H1 (cell line): ENCODE results near the gene ARHGAP15. TPM values are rescaled to one million over a fixed set of nuclear protein-coding genes. Genes with fewer than 3 reads are reported as not detected.

Experiments used
- CHD2 ChIP-seq: IDR thresholded peaks from 2 replicates; pipeline ENCODE4 v1.6.1; 2012; ENCODE audit warnings: low read length, improper control_type of control experiment
- HDAC2 ChIP-seq, 2 experiments: fragments of 300-600 bp in 1 of 2; sonication (generic) in 1 of 2; IDR thresholded peaks; 2 replicates each; pipeline ENCODE4 v1.6.1; 2011 to 2012; ENCODE audit warnings: low read depth in 2 of 2, low read length in 2 of 2, mild to moderate bottlenecking in 2 of 2, moderate library complexity in 2 of 2, borderline replicate concordance in 1 of 2, inconsistent platforms in 1 of 2
- POLR2AphosphoS5 ChIP-seq: IDR thresholded peaks from 2 replicates; pipeline ENCODE4 v1.6.1; 2011; ENCODE audit warnings: low read depth, low read length
- RNF2 ChIP-seq: fragments of 200-900, 300-1000 bp; sonication (generic); IDR thresholded peaks from 2 replicates; pipeline ENCODE4 v1.7.1; 2016; ENCODE audit warnings: borderline replicate concordance, low read depth, mild to moderate bottlenecking, antibody characterized with exemption, low read length; ENCODE audit not compliant: poor library complexity, severe bottlenecking; ENCODE audit errors: missing control alignments
- SAP30 ChIP-seq: fragments of 300-600 bp; sonication (generic); IDR thresholded peaks from 2 replicates; pipeline ENCODE4 v1.7.1; 2012; ENCODE audit warnings: low read length, moderate library complexity, mild to moderate bottlenecking, inconsistent platforms; ENCODE audit not compliant: insufficient read depth, insufficient replicate concordance
- SIRT6 ChIP-seq: IDR thresholded peaks from one replicate; pipeline ENCODE4 v1.7.1; 2012; ENCODE audit warnings: low read length, inconsistent platforms
- polyA plus RNA-seq, 7 experiments: library from polyadenylated mRNA; depleted of rRNA in 3 of 7; stranded (reverse) in 5 of 7; unstranded in 2 of 7; fragments of >200 nt in 5 of 7; fragments of 200-250 nt in 2 of 7; gene quantifications; 1 replicate in 5 of 7; 2 replicates in 1 of 7; 4 replicates in 1 of 7; pipeline versions ENCODE4 v1.2.1 to v1.2.3, GENCODE V29; 2011 to 2013; ENCODE audit warnings: missing spikeins in 2 of 7, mixed read lengths in 2 of 7
- total RNA-seq: library from RNA; stranded (reverse); fragmentation: NEBNext Ultra II Directional; extraction: Animal tissue kit (Norgen Biotek cat#: 25700); gene quantifications from 2 replicates; pipeline ENCODE4 v1.2.1, GENCODE V29; 2021
- TF ChIP-seq, protein P1 (sequence below): IDR thresholded peaks from 2 replicates; pipeline ENCODE4 v1.6.1; 2011; ENCODE audit warnings: low read length, improper control_type of control experiment

Gene ARHGAP15
- total and polyA plus RNA-seq, 2 of the 8 experiments (the other 6 are each of a cell fraction or from before 2014, with no cell fraction given): not detected

DNA sequence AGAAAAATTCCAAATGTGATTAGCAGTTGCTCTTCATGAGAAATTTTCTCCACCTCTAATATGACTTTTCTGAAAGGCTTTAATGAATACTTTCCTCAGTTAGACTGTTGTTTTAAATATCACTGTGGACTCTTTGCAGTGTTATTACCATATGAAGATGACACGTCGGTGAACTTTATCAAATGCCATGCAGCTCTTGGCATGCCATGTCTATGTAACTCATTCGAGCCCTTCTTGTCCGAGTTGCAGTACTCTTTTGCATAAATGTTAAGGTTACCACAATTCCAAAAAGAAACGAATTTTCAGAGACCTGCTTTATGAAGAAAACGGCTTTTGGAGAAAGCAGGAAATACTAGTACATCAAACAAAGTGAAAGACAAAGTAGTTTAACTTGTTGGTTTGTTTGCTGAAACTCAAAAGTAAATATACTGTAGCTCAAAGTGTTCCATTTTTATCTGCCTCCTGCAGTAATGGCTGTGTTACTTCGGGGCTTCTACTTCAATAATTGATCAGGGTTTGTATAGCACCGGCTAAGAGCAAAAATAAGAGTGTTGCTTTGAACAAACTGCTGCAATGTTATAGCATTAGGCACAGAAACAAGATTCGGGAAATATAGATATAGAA is 204.1 kb downstream of the ARHGAP15 start (continued):
- no peak for TF ChIP-seq SAP30
- TF ChIP-seq POLR2AphosphoS5: no peak
- TF ChIP-seq HDAC2 (IDR thresholded peaks at IDR 0.05; ENCODE audit: borderline replicate concordance in 1 of 2, low read depth in 2 of 2, low read length in 2 of 2): no peak
- no peak for TF ChIP-seq CHD2
- TF ChIP-seq, protein P1, sequence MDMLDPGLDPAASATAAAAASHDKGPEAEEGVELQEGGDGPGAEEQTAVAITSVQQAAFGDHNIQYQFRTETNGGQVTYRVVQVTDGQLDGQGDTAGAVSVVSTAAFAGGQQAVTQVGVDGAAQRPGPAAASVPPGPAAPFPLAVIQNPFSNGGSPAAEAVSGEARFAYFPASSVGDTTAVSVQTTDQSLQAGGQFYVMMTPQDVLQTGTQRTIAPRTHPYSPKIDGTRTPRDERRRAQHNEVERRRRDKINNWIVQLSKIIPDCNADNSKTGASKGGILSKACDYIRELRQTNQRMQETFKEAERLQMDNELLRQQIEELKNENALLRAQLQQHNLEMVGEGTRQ: no peak
- no peak for TF ChIP-seq SIRT6
- TF ChIP-seq RNF2: no peak
